ENCODE measurements around the gene MAST4.

The MAST4 gene

GRCh38 chr5:67082941-67083340 is 486.7 kb downstream of the MAST4 start:
- Histone ChIP-seq H3K4me2 (ENCODE audit: low read length) (no peak overlapping the region), H3K36me3 (ENCODE audit: control insufficient read depth, low read length) (no peaks in the 10 kb centered on the region), H3K9me2 (replicated peaks; ENCODE audit: control insufficient read depth, low read length) (no peaks in the 10 kb centered on the region), H3F3A (ENCODE audit: control insufficient read depth, insufficient read depth) (no peaks in the 10 kb centered on the region; the same call in 1 of the 2 replicates), H3K4me1 (ENCODE audit: control insufficient read depth, low read length) (peaks cover 5% of the 10 kb centered on the region), H3K4me3 (ENCODE audit: low read length) (no peak overlapping the region), H3K27me3 (ENCODE audit: control insufficient read depth, low read length) (no peaks in the 10 kb centered on the region), H3K9me3 (ENCODE audit: control insufficient read depth, insufficient read depth, low read length) (no peaks in the 10 kb centered on the region), H3K79me2 (ENCODE audit: control insufficient read depth, low read length) (no peaks in the 10 kb centered on the region), H3K27ac (ENCODE audit: low read depth, low read length) (no peak overlapping the region), H4K20me1 (ENCODE audit: control insufficient read depth, insufficient read depth, low read depth, low read length) (no peaks in the 10 kb centered on the region)
- TF ChIP-seq EZH2phosphoT487 (IDR thresholded peaks at IDR 0.05; ENCODE audit: borderline replicate concordance, low read length) (no peak), CTCF (IDR thresholded peaks at IDR 0.05; ENCODE audit: low read depth, low read length, poor library complexity, severe bottlenecking) (no peak)

- no peaks in the 10 kb centered on the region for H3K27me3 ChIP-seq (ENCODE audit: control insufficient read depth, low read length)
- no peak for TF ChIP-seq CTCF (IDR thresholded peaks at IDR 0.05; ENCODE audit: low read depth, low read length, poor library complexity, severe bottlenecking)
- no peak for TF ChIP-seq EZH2phosphoT487 (IDR thresholded peaks at IDR 0.05; ENCODE audit: borderline replicate concordance, low read length)
- H3K9me2 ChIP-seq (replicated peaks; ENCODE audit: control insufficient read depth, low read length) = no peaks in the 10 kb centered on the region
- no peak overlapping the region for H3K4me2 ChIP-seq (ENCODE audit: low read length)
- no peaks in the 10 kb centered on the region for H3F3A ChIP-seq (ENCODE audit: control insufficient read depth, insufficient read depth)
- H3K4me3 ChIP-seq (ENCODE audit: low read length) = no peak overlapping the region
- H4K20me1 ChIP-seq (ENCODE audit: control insufficient read depth, insufficient read depth, low read depth, low read length) = no peaks in the 10 kb centered on the region
- H3K9me3 ChIP-seq (ENCODE audit: control insufficient read depth, insufficient read depth, low read length) = no peaks in the 10 kb centered on the region
- peaks cover 5% of the 10 kb centered on the region for H3K4me1 ChIP-seq (ENCODE audit: control insufficient read depth, low read length)
- H3K36me3 ChIP-seq (ENCODE audit: control insufficient read depth, low read length) = no peaks in the 10 kb centered on the region
- H3K79me2 ChIP-seq (ENCODE audit: control insufficient read depth, low read length) = no peaks in the 10 kb centered on the region
- H3K27ac ChIP-seq (ENCODE audit: low read depth, low read length) = no peak overlapping the region
Measured at GRCh38 chr5:67085616-67086015, 489.4 kb downstream of the MAST4 start.

- Histone ChIP-seq H3K4me1 (ENCODE audit: control insufficient read depth, low read length) (no peaks in the 10 kb centered on the region), H4K20me1 (ENCODE audit: control insufficient read depth, insufficient read depth, low read depth, low read length) (no peaks in the 10 kb centered on the region), H3K4me3 (ENCODE audit: low read length) (no peak overlapping the region), H3K4me2 (ENCODE audit: low read length) (no peak overlapping the region), H3K9me3 (ENCODE audit: control insufficient read depth, insufficient read depth, low read length) (no peaks in the 10 kb centered on the region), H3K9me2 (replicated peaks; ENCODE audit: control insufficient read depth, low read length) (no peaks in the 10 kb centered on the region), H3K27me3 (ENCODE audit: control insufficient read depth, low read length) (no peaks in the 10 kb centered on the region), H3K36me3 (ENCODE audit: control insufficient read depth, low read length) (no peaks in the 10 kb centered on the region), H3K27ac (ENCODE audit: low read depth, low read length) (no peak overlapping the region), H3F3A (ENCODE audit: control insufficient read depth, insufficient read depth) (no peaks in the 10 kb centered on the region), H3K79me2 (ENCODE audit: control insufficient read depth, low read length) (no peaks in the 10 kb centered on the region)
- TF ChIP-seq CTCF (IDR thresholded peaks at IDR 0.05; ENCODE audit: low read depth, low read length, poor library complexity, severe bottlenecking) (no peak), EZH2phosphoT487 (IDR thresholded peaks at IDR 0.05; ENCODE audit: borderline replicate concordance, low read length) (no peak)
Measured at GRCh38 chr5:67089200-67089725, 493.1 kb downstream of the MAST4 start.

Data from DOHH2 (cell line).